NCI-H2029 (cell line): ENCODE results near the gene RAB44.
"Not testable (repeated sequence)": the region's sequence is repeated elsewhere in the genome, so short reads cannot be mapped to it uniquely, and the experiment has no call there.

Source experiments
- DNase-seq: peaks from one replicate; lab custom pipeline; 2025; lab: John Stamatoyannopoulos, UW

RAB44 gene, protein sequence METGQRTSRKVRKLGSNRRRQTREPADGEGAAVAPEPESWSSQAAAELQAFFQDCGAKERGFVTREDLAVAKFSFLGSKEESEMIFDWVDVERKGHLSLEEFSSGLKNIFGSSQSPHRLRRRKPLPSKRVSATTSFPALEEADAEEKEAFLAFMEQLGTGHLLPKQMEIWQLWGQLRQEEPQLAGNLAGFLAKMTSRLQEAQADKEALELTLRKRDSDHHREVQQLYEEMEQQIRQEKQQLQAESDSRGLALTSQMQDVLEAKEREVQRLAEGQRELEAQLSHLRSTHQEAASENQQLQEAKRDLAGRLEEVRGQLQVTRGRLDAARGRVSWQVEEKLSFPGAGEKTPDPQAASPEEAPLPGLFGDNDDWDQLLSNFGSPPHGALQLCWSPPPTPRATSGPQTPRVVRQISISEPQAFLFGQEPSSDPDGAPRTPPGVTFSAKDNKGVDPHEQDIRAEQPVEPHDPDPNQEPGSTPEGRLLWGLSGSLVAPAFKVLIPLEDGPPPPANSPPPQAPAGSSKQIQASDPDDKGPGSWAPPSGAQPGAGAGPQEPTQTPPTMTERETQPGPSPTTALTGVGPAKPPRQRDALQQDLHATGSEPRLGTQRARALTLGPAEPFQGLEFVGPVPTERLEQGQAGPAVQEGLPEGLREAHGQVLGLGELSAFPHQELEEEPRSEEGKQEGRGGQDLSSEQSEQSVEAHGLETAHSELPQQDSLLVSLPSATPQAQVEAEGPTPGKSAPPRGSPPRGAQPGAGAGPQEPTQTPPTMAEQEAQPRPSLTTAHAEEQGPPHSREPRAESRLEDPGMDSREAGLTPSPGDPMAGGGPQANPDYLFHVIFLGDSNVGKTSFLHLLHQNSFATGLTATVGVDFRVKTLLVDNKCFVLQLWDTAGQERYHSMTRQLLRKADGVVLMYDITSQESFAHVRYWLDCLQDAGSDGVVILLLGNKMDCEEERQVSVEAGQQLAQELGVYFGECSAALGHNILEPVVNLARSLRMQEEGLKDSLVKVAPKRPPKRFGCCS

GRCh38 chr6:36697481-36697903 lies at the start of gene RAB44:
Gene RAB44 (plus strand): TSS chr6:36697826. CDS start chr6:36704236, 6,410 bp downstream.
- DNase-seq = no peak

GRCh38 chr6:36649086-36649485 lies 48.5 kb upstream of the RAB44 start:
- no peak for DNase-seq

GRCh38 chr6:36649701-36650484 lies 47.7 kb upstream of the RAB44 start:
- no peak for DNase-seq

- DNase-seq = no peak
Observed at GRCh38 chr6:36650848-36651478, 46.7 kb upstream of the RAB44 start.

GRCh38 chr6:36651659-36652379 lies 45.8 kb upstream of the RAB44 start:
- DNase-seq = no peak

DNA sequence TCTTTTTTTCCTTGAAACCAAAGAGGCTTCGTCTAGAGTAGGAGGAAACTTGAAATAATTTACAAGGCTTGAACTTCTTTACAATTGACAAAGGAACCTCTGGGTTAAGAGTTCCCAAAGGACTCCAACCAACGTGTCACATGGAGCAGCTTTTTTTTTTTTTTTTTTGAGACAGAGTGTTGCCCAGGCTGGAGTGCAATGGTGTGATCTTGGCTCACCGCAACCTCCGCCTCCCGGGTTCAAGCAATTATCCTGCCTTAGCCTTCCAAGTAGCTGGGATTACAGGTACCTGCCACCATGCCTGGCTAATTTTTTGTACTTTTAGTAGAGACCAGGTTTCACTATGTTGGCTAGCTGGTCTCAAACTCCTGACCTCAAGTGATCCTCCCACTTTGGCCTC lies 43.2 kb upstream of the RAB44 start:
- not testable (repeated sequence) for DNase-seq

DNA sequence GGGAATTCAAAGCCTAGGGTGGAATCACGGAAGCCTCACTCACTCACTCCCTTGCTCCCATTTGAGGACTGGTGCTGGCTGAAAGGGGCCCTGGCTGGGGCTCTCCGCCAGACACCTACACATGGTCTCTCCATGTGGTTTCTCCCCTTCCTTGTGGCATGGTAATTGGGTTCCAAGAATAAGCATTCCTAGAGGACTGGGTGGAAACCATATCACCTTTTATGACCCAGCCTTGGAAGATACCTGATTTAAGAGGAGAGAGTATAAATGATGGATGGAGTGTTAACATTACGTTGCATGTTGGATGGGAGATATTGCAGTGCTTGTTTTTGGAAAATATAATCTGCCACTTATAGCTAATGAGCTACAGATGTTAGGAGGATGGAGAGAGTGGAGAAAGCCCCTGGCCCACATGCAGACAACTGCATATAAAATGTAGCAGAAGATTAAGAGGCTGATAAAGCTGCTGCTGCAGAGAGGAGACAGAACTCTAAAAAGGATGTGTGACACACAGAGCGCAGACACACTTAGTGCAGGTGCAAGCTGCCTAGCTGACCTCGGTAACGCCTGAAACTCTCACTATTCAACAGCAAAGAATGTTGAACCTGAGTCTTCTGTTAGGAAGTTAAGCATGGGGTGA lies 42.4 kb upstream of the RAB44 start:
- no peak for DNase-seq

GRCh38 chr6:36656441-36656840 lies 41.2 kb upstream of the RAB44 start:
- no peak for DNase-seq

DNA sequence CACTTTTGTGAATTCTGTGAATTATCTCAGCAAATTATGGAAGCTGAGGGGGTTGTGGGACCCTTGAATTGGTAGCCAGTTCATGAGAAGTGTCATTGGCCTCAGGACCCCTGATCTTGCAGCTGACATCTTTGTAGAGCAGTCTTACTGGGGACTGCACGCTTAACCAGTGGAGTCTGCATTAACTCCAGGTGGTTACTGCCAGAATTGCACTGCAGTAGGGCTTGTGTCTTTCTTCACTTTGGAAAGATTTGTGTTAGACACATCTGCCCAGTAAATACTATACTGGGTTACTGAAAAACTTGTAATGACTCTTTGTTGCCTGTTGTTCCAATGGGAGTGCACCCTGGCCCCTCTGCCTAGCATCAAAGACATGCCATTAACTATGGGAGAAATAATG lies 40.4 kb upstream of the RAB44 start:
- DNase-seq = no peak

GRCh38 chr6:36657942-36658544 lies 39.6 kb upstream of the RAB44 start:
- no peak for DNase-seq

- DNase-seq = no peak
Observed at GRCh38 chr6:36659271-36659670, 38.4 kb upstream of the RAB44 start.

DNA sequence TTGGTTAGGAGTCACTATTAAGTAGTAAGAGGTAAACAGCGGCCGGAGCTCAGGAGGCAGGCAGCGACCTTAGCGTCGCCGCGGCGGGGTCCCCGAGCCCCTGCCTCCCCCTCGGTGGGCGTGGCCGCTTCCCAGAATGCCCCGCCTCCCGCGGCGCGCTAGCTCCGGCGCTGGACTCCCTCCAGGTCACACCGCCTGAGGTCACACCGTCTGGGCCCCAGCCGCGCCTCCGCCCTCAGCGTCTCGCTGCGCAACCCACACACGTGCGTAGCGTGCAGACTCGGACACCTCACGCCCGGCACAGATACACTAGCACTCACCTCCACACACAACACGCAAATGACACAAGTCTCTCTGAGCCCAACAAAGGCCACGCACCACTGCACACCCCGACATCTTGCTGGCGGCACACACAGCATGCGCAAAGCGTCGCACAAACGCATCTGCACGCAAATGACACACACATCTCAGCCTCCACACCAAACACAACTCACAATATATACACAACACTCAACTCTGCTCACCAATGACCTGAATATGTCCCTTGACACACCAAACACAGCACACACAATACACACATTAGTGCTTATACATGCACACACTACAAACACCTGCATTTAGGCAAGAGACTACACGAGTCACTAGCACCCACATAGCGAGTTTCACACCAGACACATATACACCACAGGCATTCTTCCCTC lies 36.7 kb upstream of the RAB44 start:
- DNase-seq = no peak

- no peak for DNase-seq
Observed at GRCh38 chr6:36662380-36662779, 35.2 kb upstream of the RAB44 start.

DNA sequence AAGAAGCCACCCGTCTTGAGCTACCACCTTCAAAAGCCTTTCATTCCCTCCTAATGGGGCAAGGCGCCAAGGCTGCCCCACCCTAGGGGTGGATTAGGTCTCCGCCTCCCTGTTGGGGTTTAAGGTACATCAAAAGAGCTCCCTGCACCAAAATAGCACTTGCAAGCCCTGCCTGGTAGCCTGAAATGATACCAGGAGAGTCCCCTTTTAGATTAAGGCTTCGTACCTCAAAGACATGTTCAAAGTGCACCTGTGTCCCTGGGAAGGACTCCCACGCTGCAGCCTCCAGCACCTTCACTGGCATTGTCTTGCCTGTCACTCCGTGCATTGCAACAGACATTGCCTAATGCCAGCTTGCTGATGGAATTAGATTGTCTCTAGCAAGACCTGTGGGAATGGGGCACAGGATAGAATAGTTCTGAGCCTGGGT lies 34.8 kb upstream of the RAB44 start:
- DNase-seq = no peak

GRCh38 chr6:36663504-36664446 lies 33.9 kb upstream of the RAB44 start:
- no peak for DNase-seq

DNA sequence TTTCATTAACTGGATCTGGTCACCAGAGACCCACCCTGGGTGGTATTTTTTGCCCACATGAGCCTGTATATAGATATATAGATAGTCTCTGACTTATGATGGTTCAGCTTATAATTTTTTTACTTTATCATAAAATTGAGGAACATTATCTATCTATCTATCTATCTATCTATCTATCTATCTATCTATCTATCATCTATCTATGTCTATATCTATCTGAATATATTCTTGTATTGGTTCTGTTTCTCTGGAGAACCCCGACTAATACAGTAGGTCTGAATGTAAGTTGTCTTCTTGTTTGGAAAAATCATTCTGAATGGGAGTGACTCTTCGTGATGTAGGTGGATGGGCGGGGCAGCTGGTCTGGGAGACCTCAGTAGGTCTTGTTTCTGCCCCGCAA lies 32.4 kb upstream of the RAB44 start:
- no peak for DNase-seq

- DNase-seq = no peak
Observed at GRCh38 chr6:36666287-36666686, 31.3 kb upstream of the RAB44 start.
